Right kidney (tissue), 1 donor: ENCODE data around the gene KCNMB4.

ENCODE experiments used
- DNase-seq: peaks from one replicate; pipeline ENCODE4 v3.0.0-alpha.2; 2016

KCNMB4 gene

GRCh38 chr12:70436836-70437235 is 70.7 kb downstream of the KCNMB4 start:
- DNase-seq = no peak

- no peak for DNase-seq
Observed at GRCh38 chr12:70443062-70443673, 77.1 kb downstream of the KCNMB4 start.

- no peak for DNase-seq
Observed at GRCh38 chr12:70444903-70445302, 78.8 kb downstream of the KCNMB4 start.

DNA sequence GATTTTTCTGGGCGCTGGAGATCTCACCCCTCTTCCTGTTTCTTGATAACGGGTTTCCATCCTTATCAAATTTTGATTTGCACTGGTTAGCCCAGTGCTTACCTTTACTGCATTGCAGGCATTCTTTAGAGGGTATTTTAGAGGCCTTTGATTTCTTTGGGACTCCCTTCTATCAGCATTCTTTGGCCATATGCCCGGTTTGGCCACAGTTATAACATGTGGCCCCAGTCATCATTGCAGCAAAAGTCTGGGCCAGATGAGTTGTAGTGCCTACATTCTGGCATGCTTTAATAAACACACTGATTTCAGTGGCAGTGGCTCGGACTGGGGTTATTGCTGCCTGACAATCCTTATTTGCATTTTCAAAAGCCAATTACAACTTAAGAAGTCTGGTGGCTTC is 82.3 kb downstream of the KCNMB4 start:
- DNase-seq = no peak

- no peak for DNase-seq
Observed at GRCh38 chr12:70449074-70449752, 83.1 kb downstream of the KCNMB4 start.

DNA sequence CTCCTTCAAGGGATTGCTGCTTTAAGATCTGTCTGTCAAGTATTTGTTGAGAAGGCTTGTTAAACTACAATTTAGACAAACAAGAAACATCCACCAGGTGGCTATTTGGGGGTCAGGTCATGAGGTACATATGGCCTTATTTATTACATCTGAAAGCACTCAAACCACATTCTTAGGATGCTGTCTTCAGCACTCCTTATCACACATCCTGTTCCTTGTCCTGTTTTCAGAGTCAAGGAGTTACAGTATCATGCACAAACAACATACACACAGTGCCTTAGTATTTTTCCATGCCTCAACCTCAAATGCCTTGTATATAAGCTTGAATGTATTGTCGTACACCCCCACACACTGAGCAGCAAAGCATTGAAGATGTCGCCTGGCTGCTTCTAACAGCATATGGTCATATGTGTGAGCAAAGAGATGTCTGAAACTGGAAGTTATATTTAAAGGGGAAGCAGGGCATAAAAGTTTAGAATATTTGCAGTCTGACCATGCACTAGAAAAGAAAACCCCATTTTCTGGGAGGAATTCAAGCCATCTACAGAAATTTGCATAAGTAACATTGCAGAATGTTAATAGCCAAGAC is 83.8 kb downstream of the KCNMB4 start:
- DNase-seq = no peak

DNA sequence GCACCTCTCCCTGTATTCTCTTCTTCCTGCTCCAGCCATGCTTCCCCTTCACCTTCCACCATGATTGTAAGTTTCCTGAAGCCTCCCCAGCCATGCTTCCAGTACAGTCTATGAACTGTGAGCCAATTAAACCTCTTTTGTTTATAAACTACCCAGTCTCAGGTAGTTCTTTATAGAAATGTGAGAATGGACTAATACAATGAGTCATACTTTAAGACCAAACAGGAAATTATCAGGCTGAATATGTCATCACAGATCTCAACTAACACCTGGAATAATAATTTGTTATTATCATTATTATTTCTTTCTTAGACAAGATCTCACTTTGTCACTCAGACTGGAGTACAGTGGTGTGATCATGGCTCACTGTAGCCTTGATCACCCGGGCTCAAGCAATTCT is 85.4 kb downstream of the KCNMB4 start:
- no peak for DNase-seq

DNA sequence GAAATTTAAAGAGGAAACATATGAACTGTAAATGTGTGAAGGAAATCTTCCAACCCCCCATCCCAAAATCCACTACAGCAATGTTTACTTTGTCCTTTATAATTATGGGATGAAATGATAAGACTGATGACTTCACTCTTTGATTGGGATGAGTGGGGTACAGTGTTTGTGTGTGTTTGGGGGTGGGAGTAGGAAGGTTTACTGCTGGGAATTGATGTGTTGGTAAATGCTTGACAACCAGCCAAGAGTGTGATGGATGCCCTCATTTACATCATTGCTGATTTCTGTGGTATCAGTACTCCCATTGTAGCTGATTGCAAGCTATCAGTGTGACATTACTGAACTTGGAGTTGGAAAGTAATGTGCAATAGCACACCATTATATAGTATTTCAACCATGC is 90.9 kb downstream of the KCNMB4 start:
- DNase-seq = no peak

DNA sequence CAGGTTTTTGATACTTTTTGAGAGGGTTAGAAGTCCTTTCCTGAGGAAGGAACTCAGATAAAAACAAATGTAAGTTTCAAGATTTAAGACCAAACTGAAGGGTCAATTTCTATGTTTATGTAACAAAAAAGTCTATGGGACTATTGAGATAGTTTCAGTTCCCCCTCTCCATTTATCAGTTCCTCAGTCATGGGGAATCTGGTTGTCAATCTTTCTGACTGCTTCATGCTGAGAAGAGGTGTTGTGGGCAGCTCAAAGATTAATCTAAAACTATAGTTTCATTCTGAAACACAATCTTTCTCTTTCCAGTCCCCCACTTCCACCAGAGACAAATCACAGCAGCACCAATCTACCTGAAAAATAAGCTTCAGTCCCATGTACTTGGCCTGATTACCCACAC is 93.7 kb downstream of the KCNMB4 start:
- DNase-seq = no peak

DNA sequence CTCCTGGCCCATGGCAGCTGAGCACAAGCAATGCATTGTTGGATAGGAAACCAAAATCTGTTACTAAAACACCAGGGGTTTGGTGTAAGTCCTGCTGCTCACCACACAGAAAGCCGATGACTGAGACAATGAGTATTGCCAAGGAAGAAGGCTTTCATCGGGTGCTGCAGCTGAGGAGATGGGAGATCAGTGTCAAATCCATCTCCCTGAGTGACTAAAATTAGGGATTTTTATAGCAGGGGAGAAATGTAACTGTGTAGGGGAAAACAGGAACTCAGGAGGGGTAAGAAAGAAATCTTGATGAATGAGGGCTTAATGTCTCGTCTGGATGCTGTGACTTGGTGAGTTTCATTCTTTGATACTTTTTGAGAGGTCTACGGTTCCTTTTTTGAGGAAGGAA is 97.9 kb downstream of the KCNMB4 start:
- DNase-seq = no peak

- no peak for DNase-seq
Observed at GRCh38 chr12:70466753-70467152, 100.7 kb downstream of the KCNMB4 start.

DNA sequence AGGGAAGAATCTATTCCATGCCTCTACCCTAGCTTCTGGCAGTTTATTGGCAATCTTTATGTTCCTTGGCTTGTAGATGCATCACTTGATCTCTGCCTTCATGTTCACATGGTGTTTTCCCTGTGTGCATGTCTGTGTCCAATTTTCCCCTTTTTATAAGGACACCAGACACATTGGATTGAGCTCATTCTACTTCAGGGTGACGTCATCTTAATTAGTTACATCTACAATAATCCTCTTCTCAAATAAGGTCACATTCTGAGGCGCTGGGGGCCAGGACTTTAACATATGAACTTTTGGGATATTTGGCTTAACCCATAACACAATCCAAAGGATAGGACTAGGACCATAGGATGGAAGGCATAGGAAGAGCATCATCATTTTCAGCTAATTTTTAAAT is 101.4 kb downstream of the KCNMB4 start:
- DNase-seq = no peak

- DNase-seq = no peak
Observed at GRCh38 chr12:70467918-70468733, 102.0 kb downstream of the KCNMB4 start.

GRCh38 chr12:70468741-70469140 is 102.7 kb downstream of the KCNMB4 start:
- no peak for DNase-seq

DNA sequence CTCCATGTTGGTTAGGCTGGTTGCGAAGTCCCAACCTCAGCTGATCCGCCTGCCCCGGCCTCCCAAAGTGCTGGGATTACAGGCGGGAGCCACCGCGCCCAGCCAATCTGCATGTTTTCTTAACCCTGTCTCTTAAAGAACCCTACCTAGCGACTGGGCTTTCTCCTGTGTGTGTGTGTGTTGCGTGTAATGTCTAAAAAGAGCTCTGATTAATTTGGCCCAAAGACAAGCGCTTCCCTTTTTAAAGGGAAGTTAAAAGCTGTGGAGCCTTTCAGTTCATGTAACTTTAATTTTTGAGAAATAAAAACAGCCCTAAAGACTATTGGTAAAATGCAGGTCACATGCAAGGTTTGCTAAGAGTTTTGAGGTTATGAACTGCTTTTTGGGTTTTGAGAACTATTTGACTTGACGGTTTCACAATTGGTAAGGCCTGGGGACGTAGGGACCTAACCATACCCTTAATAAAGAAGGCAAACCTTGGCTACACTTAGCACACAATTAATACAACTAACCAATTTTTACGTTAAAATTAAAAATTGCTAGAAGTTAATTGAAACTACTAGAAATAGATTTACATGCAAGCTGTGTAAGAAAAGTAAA is 103.2 kb downstream of the KCNMB4 start:
- DNase-seq = no peak

DNA sequence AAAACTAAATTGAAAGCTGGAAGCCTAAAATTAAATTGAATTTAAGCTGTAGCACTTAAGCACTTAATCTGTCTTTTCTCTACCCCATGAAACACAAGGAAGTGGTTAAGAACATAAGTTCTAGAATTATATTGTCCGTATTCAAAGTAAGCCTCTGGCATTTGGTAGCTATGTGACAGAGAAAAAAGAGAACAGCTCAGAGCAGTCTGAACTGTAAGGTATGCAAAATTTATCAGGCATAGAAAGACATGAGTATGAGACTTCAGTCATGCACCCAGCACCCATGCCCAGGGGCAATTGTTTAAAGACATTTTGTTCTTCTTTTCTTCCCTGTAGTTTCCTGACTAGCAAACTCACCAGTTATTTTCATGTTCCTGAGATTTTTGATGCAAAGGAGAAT is 116.7 kb downstream of the KCNMB4 start:
- DNase-seq = no peak
